ENCODE data around the gene PROSER3.

GRCh38 chr19:35777086-35777841 is 19.3 kb downstream of the PROSER3 start:
- TF ChIP-seq HDGF (IDR thresholded peaks at IDR 0.05; ENCODE audit: borderline replicate concordance) (no peak), SUZ12 (IDR thresholded peaks at IDR 0.05) (no peak), ELF4 (IDR thresholded peaks at IDR 0.05) (no peak), CTBP1 (IDR thresholded peaks at IDR 0.05; ENCODE audit: borderline replicate concordance) (no peak), FOXM1 (IDR thresholded peaks at IDR 0.05; ENCODE audit: borderline replicate concordance) (no peak)
